Islet precursor cell (in vitro differentiated cells): Measurements from ENCODE around the gene CYP2F1.
"Not testable (repeated sequence)": the region's sequence is repeated elsewhere in the genome, so short reads cannot be mapped to it uniquely, and the experiment has no call there.

Source experiments
- DNase-seq: peaks from one replicate; pipeline ENCODE4 v3.0.0-alpha.2; 2018

Gene CYP2F1

GRCh38 chr19:41114132-41114531 is at the start of gene CYP2F1:
TSS of gene CYP2F1 (plus strand) at chr19:41114432. CDS start at chr19:41116189, 1,757 bp downstream.
- DNase-seq = no peak

- DNase-seq = no peak
Measured at GRCh38 chr19:41064974-41065569, 49.2 kb upstream of the CYP2F1 start.

GRCh38 chr19:41076286-41076685 is 37.9 kb upstream of the CYP2F1 start:
- no peak for DNase-seq

GRCh38 chr19:41083516-41083915 is 30.7 kb upstream of the CYP2F1 start:
- DNase-seq = peak; percentile 60

GRCh38 chr19:41085748-41086415 is 28.4 kb upstream of the CYP2F1 start:
- DNase-seq = no peak

GRCh38 chr19:41088151-41088550 is 26.1 kb upstream of the CYP2F1 start, which contains the start of gene CYP2A13:
TSS of gene CYP2A13 (plus strand) at chr19:41088451. CDS start at chr19:41088472, 21 bp downstream.
- DNase-seq = no peak

GRCh38 chr19:41089959-41090358 is 24.3 kb upstream of the CYP2F1 start:
- no peak for DNase-seq

- DNase-seq = no peak
Measured at GRCh38 chr19:41095703-41096102, 18.5 kb upstream of the CYP2F1 start.

GRCh38 chr19:41096353-41096752 is 17.9 kb upstream of the CYP2F1 start:
- no peak for DNase-seq

GRCh38 chr19:41097302-41097701 is 16.9 kb upstream of the CYP2F1 start:
- DNase-seq = no peak

- DNase-seq = no peak
Measured at GRCh38 chr19:41098762-41099161, 15.5 kb upstream of the CYP2F1 start.

- not testable (repeated sequence) for DNase-seq
Measured at GRCh38 chr19:41102210-41102609, 12.0 kb upstream of the CYP2F1 start.

- DNase-seq = no peak
Measured at GRCh38 chr19:41106177-41106576, 8.1 kb upstream of the CYP2F1 start.

GRCh38 chr19:41111296-41111695 is 2.9 kb upstream of the CYP2F1 start:
- no peak for DNase-seq

- no peak for DNase-seq
Measured at GRCh38 chr19:41111750-41112295, 2.4 kb upstream of the CYP2F1 start.

- peak; percentile 34 for DNase-seq
Measured at GRCh38 chr19:41112728-41113290, 1.4 kb upstream of the CYP2F1 start.

- no peak for DNase-seq
Measured at GRCh38 chr19:41116261-41116660, 2.0 kb downstream of the CYP2F1 start.

- not testable (repeated sequence) for DNase-seq
Measured at GRCh38 chr19:41120929-41121911, 7.0 kb downstream of the CYP2F1 start.

GRCh38 chr19:41122846-41123245 is 8.6 kb downstream of the CYP2F1 start:
- DNase-seq = not testable (repeated sequence)

- DNase-seq = no peak
Measured at GRCh38 chr19:41123716-41124294, 9.6 kb downstream of the CYP2F1 start.

- not testable (repeated sequence) for DNase-seq
Measured at GRCh38 chr19:41126765-41127203, 12.6 kb downstream of the CYP2F1 start.

- DNase-seq = not testable (repeated sequence)
Measured at GRCh38 chr19:41127362-41127761, 13.1 kb downstream of the CYP2F1 start.
